Measurements from ENCODE around the gene TNIP2.

DNA sequence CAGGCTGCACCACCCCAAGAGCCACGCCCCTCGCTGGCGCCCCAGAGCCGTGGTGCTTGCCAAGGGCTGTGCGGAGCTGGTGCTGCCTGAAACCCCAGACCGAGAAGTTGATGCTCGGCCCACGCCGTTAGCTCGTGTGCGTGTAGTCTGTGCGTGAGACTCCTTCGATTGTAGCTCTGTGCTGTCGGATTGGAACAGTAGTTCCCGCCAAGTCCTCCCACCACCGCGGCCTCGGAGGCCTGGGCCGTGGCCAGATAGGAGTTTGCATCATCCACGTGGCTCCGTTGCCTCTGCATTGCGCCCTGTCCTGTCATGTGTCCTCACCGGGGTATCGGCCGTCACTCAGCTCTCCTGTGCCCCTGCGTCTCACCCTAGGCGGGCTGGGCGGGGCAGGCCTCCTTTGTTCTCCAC lies 24.2 kb downstream of the TNIP2 start:
- TF ChIP-seq, protein P1, sequence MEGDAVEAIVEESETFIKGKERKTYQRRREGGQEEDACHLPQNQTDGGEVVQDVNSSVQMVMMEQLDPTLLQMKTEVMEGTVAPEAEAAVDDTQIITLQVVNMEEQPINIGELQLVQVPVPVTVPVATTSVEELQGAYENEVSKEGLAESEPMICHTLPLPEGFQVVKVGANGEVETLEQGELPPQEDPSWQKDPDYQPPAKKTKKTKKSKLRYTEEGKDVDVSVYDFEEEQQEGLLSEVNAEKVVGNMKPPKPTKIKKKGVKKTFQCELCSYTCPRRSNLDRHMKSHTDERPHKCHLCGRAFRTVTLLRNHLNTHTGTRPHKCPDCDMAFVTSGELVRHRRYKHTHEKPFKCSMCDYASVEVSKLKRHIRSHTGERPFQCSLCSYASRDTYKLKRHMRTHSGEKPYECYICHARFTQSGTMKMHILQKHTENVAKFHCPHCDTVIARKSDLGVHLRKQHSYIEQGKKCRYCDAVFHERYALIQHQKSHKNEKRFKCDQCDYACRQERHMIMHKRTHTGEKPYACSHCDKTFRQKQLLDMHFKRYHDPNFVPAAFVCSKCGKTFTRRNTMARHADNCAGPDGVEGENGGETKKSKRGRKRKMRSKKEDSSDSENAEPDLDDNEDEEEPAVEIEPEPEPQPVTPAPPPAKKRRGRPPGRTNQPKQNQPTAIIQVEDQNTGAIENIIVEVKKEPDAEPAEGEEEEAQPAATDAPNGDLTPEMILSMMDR (IDR thresholded peaks at IDR 0.05) = no peak
- TF ChIP-seq POLR2A (IDR thresholded peaks at IDR 0.05) = no peak

All from heart left ventricle (tissue), 13 donors.